ENCODE data around the gene CHSY1.

CHSY1 gene

DNA sequence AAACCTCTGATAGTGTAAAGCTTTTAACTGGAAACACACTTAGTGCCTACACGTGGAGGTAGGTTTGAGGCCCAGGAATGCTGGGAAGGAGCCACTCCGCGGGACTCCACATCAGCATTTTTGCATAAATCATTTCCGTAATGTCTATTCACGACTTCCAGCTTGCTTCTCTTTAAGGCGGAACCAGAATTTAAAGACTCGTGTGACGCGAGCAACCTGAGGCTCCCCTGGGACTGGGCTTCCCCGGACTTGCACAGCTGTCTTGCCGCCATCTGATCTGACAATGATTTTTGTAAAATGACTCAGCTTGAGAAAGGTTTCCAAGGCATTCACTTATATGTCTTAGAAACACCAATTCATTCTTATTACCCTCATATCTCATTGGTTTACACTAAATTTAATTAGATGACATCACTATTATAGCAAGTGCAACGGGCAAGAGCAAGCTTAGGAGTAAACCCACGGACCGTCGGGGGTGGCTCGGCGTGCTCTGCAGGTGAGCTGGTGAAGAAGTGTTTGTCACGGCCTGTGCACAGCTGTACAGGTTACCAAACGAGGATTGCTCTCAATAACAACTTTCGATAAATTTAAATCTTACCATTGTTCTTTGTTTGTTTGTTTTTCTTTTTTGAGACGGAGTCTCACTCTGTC is 95.2 kb downstream of the CHSY1 start:
- DNase-seq (ENCODE audit: low read depth in 4 of 4, low spot score in 1 of 4) = no peak

DNA sequence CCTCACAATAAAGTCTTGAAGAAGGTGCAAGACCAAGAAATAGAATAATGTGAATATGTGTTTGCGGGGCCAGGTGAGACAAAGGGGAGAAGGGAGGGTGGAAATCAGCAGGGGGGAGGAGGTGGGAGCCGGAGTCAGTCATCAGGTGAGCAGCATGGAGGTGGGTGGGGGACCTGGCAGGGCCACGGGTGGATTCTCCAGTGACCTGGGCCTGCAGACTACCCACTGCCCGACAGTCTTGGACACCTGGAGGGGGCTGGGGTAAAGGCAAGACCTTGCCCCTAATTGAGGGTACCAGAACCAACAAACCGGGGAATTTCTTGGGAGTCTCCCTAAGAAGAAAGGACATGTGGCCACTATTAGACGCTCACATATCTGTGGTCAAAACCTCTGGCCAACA is 95.8 kb downstream of the CHSY1 start:
- DNase-seq (ENCODE audit: low read depth in 4 of 4, low spot score in 1 of 4) = no peak

DNA sequence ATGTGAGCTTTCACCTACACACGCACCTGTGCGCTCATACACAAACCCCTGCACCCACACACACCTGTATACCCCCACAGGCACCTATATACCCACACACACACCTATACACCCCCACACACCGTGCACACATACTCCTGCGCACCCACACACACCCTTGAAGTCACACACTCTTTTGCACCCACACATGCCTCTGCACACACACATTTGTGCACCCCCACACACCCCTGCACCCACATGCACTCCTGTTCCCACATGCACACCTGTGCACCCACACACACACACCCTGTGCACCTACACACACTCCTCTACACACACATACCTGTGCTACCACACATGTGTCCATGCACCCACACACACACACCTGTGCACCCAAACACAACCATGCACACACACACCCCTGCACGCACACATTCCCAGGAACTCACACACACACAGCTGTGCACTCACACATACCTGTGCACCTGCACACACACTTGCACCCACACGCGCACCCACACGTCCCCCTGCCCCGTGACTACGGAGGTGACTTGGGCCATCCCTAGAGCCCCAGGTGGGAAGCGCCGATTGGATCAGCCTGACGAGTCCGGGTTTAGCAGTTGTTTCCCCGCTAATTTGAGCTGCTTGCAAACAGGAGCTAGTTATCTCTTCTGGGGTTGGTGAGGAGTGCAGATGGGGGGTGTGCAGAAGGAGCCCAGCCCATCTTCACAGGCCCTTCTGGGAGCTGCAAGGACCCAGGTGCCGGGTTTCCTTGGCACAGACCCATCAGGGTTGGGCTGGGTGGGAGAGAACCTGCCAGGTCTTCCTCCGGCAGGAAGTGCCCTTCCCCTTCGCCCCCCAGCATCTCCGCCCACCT is 97.8 kb downstream of the CHSY1 start:
- no peak for DNase-seq (ENCODE audit: low read depth in 4 of 4, low spot score in 1 of 4)

DNA sequence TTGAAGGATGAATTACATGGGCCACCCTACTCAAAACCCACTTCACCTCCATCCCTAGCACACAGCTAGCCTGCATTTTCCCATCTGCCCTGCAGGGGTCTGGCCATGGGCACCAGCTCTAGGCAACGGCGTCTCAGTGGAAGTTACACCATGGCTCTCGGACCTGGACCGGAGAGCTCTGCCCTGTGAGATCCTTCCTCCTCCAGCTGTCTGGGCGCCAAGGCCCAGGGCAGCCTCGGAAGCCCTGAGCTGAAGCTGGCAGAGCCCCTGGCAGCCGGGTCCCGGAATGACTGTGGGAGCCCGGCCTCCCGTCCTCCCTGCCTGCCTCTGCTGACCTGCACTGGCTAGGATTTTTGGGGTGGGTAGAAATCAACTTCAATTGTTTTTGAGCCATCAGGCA is 98.9 kb downstream of the CHSY1 start:
- no peak for DNase-seq (ENCODE audit: low read depth in 4 of 4, low spot score in 1 of 4)

DNA sequence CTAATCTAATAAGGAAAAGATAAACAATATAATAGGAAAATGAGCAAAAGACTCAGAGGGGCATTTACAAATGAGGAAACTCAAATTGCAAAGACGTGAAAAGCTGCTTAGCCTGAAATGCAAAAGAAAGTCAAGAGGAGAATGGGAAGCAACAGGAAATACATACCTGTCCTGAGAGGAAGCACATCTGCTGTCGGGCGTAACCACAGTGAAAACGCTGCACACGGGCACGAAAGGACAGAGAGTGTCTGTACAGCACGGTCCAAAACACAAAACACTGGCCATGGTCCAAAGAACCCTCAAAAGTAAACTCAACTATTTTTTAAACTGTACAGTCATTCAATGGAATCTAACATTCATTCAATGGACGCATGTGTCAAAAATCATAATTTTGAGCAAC is 100.6 kb downstream of the CHSY1 start:
- no peak for DNase-seq (ENCODE audit: low read depth in 4 of 4, low spot score in 1 of 4)

DNA sequence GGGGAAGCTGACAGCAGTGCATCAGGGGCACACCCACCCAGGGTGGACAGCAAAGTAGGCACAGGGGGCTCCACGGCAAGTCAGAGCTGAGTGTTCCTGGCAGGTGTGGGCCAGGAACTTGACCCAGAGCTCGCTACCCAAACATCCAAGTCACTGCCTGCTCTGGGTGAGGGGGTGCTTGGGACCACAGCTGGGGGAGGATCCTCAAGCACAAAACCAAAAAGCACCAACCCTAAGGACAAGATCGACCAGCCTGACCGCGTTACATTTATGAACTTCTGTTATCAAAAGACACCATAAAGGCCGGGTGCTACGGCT is 101.2 kb downstream of the CHSY1 start:
- no peak for DNase-seq (ENCODE audit: low read depth in 4 of 4, low spot score in 1 of 4)

DNA sequence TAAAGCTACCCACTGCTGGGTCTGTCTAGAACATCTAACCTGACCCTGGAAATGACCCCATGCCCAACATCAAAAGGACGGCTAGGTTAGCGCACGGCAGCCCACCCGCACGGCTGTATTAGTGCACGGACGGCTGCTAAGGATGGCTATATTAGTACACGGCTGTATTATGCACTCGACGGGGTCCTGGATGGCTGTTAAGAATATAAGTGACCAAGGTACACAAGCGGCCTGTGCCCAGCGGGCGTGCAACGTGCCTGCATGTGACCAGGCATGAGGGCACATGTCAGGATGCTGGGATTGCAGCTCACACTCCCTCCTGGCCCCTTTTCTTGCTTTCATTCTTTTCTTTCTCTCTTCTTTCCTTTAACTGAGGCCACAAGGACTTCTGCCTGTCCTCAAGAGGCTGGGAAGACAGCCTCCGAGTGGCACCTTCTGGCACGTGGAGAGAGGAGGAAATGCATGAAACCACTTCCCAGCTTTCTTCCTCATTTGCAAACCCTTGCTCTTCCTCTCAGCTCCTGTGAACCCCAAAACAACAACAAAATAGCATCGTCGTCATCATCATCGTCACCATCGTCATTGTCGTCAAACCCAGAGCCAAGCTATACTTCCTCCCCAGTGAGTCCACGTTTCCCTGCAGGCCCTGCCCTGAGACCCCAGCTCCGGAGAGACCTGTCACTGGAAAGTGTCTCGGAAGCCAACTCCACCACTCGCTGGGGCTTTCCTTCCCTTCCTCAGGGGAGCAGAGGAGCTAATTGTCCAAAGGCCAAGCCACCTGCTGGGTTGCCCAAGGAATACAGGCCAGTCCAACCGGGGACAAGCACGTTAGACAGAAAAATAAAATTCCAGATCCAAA is 101.8 kb downstream of the CHSY1 start:
- DNase-seq (ENCODE audit: low read depth in 4 of 4, low spot score in 1 of 4) = no peak

DNA sequence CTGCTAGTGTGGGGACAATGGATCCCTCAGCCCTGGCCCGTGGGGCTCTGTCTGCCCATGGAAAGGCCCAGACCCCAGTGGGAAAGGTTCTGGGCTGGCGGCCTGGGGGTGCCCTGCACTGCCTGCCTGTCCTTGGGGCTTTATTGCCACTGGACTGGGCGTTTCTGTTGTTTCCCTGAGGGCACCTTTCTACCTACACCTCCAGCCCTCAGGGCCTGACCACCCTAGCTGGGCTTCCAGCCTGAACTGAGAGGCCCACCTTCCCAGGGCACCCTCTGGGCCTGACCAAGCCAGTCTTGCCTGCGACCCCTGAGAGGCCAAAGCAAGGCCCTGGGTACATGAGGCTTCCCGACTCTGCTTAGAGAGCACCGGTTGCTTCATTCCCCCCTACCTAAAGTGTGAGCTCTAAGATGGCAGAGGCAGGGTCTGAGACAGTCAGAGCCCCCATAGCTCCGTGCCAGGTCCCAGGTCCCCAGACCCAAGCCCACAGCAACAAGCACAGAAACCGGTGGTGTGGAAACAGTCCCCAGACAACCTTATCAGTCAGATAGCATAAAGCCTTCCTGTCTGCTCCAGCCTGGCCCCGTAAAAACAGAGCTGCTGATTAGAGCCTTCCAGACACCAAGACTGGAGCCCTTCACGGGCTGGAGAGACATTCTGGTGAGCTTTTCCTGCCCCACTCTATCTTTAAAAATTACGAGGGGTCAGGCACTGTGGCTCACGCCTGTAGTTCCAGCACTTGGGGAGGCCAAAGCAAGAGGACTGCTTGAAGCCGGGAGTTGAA is 102.8 kb downstream of the CHSY1 start:
- DNase-seq (ENCODE audit: low read depth in 4 of 4, low spot score in 1 of 4) = no peak

DNA sequence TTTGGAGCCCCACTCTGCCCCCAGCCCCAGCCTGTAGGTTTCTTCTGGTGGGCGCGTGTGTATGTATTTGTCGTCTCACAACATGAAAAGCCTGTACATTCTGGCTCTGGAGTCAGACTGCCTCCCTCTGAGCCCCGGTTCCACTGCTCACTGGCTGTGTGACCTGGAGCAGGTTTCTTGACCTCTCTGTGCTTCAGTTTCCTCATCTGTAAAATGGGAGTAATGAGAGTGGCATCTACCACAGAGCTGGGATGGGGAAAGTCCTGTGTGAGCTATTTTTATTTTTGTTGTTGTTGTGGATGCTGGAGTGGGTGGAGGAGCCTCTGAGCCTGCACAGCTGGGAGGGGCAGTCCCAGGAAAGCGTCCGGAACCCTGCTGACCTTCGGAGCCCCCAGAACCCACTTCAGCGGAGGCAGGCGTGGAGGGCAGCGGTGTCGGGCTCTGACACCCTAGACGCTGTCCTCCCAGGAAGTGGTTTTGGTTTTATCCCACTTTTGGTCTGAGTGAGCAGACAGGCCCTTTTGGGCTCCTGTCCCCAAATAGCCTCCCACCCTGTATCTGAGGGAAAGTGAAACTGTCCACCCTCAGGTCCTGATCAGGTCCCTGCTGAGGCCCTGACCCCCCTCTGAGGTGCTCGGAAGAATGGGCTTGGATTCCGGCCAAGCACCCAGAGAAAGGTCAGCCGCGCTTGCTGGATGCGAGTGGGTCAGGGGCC is 103.5 kb downstream of the CHSY1 start:
- DNase-seq (ENCODE audit: low read depth in 4 of 4, low spot score in 1 of 4) = no peak

DNA sequence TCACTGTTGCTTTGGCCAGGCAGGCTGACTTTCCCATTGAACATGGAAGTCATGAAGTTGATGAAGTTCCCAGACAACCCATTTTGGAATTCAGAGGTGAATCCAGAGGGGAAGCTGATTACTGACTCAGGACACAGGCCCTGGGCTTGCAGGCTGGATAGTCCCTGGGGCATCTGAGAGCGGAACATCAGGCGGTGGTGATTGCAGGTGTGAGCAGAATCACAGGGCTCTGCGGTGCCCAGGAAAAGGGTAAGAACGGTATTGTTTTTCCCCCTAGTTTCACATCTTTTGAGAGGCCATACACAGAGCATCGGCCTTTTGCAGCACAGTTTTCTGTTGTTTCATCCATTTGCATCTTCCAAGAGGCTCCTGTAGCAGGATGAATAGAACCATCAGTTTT is 104.7 kb downstream of the CHSY1 start:
- no peak for DNase-seq (ENCODE audit: low read depth in 4 of 4, low spot score in 1 of 4)

DNA sequence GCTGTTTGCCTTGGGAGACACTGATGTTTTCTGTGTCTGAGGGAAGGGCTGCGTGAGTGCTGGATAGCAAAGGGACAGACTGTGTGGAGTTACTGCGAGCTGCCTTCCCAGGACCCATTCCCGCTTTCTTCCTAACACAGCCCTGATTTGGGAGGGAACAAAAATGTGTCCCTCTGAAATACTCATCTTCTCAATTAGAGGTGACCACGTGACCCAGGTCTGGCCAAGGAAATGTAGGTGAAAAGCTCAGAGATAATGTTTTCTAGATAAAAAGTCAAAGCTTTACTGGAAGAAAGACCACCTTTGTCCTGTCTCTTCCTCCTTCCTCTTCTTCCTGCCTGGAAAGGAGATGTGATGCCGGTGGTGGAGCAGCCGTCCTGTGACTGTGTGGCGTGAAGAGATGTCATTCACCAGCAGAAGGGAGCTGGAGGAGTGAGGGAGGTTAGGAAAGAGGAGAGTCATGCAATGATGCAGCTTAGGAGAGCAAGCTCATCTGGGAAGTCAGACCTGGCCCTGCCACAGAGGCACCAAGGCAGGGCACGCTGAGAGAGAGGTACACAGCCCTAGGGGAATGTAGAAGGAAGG is 105.6 kb downstream of the CHSY1 start:
- no peak for DNase-seq (ENCODE audit: low read depth in 4 of 4, low spot score in 1 of 4)

DNA sequence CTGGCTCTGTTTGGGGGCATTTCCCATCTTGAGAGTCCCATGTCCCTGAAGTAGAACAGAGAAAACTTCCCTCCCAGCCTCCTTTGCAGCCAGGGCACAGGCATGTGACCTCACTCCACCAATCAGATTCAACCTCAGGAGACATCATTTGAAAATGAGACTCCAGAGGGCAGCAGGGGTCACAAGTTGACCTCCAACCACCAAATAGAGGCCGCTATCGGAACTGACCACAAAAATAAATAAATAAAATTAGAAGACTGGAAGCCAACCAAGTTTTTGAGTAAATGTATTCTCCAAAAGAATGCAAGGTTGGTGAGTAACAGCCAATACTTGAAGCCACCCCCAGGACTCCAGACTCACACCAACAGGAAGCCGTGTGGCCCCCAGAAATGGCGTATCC is 106.5 kb downstream of the CHSY1 start:
- no peak for DNase-seq (ENCODE audit: low read depth in 4 of 4, low spot score in 1 of 4)

DNA sequence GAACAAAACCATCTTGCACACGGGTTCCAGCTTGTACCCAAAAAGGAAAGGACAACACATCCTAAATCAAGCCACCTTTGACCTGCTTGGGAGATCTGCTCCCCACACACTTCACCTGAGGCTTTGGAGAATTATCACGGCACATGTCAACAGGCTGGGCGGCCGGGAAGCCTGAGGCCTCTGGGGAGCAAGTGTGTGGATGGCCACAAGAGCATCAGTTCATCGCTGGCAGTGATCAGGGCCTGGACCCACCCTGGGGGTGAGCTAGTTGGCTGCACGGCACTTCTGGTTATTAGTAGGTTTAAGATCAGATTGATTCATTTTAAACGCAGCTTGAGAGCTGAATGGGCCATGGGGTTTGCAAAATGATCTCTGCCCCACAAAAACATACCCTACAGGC is 108.5 kb downstream of the CHSY1 start:
- no peak for DNase-seq (ENCODE audit: low read depth in 4 of 4, low spot score in 1 of 4)

DNA sequence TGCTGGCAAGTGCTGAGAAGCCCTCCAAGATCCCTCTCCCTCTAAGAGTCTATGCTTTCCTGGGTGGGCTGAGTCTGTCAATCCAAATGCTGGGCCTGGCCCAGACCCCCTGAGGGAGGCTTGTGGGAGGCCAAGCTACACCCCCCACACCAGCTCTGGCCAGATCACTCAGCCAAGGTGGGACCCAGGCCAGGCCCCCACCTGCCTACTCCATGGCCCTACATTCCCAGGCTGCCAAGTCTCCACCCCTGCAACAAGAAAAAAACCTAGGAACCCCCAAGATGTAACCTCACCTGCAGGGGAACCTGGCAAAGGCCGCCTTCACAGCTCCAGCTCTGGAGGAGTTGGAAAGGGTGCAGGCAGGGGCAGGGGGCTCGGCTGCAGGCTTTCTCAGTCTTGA is 109.1 kb downstream of the CHSY1 start:
- no peak for DNase-seq (ENCODE audit: low read depth in 4 of 4, low spot score in 1 of 4)

DNA sequence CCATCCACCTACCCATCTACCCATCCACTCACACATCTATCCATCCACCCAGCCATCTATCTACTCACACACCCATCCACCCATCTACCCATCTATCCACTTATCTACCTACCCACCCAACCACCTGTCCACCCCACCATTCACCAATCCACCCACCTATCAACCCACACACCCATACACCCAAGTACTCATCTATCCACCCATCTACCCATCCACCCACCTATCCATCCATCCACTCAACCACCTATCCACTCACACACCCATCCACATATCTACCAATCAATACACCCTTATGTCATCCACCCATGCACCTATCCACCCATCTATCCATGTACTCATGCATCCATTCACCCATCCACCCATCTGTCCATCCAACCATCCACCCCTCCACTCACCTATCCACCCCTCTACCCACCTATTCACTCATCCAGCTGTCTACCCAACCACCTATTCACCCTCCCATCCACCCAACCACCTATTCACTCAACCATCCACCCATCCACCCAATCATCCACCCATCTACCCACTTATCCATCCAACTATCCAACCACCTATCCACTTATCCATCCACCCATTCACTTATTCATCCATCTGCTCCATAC is 109.8 kb downstream of the CHSY1 start:
- no peak for DNase-seq (ENCODE audit: low read depth in 4 of 4, low spot score in 1 of 4)

DNA sequence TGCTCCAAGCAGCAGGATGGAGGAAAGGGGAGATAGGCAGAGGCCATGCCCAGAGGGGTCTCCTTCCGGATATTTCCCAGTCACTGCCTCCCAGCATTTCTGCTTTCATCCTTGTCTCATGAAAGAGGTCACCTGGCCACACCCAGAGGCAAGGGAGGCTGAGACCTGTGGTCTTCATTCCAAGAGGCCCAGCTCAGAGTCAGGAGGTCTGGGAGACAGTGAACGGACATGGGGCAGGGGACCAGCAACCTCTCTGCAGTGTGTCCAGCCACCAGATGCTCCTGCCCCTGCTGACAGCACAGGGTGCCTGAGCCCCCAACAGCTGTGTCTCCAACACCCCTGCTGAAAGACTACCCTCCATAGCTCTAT is 111.2 kb downstream of the CHSY1 start:
- no peak for DNase-seq (ENCODE audit: low read depth in 4 of 4, low spot score in 1 of 4)

DNA sequence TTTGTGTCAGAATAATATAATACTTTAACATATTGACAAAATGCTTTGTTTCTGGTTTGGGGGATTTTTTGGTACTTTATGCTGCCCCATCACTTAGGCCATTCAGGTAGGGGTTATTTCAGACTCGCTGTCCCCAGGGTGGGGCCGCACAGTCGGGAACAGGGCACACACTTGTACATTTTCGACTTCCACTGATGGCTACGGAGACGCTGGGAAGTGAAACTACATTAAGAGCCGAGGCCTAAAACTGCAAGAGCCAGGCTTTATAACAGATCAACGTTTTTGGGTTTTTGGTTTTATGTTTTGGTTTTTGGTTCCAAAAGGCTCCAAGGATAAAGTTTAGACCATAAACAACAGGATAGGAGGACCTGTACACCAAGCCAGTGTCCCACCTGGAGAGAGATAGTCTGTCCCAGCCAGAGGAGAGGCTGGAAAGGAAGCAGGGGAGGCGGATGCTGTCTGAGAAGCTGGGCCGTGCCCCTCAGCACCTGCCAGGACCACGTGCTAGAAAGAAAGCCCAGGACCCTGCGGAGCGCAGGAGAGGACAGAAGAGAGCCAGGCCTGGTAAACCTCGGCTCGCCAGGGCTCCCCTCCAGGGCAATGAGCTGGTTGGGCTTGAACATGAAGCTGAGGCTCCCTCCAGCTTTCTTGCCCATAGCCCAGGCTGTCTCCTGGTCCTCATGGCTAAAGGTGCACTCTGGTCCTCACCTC is 111.7 kb downstream of the CHSY1 start:
- DNase-seq (ENCODE audit: low read depth in 4 of 4, low spot score in 1 of 4) = no peak

DNA sequence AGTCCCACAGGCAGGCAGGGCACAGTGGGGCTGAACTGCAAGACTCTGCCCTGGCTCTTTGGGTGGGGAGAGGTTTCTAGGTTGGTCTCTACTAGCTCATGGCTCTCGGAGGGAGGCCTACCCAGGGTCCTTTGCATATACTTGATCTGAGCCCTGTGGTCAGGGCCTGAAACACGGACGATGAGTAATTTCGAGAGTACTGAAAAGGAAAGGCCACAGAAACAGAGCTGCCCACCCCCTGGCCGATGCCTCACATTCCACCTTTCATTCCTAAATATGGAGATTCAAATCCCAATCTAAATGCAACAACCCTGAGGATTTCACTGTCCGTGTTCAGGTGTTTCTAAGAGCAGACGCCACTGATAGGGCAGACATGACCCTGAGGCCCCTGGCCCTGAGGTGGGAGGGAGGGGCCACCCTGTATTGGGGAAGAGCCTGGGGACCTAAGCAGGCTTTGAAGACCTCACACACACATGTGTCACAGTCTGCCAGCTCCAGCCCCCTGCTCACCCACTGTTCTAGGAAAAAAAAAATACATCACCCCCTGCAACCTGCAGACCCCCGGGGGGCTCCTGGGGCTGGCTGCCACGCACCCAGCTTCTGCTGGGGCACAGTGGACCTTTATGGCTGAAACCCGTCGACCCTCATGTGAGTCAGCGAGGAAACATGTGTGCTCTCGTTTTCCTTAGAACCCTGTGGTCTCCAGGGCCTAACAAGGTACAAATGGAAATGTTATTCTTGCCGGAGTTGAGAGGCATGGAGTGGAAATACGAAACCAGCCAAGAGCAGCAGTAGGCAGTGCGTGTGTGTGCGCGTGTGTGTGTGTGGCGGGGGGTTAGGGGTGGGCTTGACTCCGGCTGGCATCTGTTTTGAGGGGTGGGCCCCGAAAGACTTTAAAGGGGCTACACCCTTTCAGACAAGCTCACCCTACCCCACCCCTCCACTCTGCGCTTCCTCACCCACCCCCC is 112.7 kb downstream of the CHSY1 start:
- no peak for DNase-seq (ENCODE audit: low read depth in 4 of 4, low spot score in 1 of 4)
